OCI-LY7 (cell line): ENCODE data around the gene SMG6.

ENCODE experiments used
- CTCF ChIP-seq: fragments of 200-600 bp; sonication (generic); conservative IDR thresholded peaks from 2 replicates; pipeline ENCODE4 v1.5.1; 2014; ENCODE audit warnings: mild to moderate bottlenecking, antibody characterized with exemption, low read length, moderate library complexity, mixed read lengths
- EZH2phosphoT487 ChIP-seq: fragments of 200-600 bp; sonication (generic); IDR thresholded peaks from 2 replicates; pipeline ENCODE4 v1.6.1; 2018; ENCODE audit warnings: low read depth, borderline replicate concordance, mild to moderate bottlenecking, mixed run types, antibody characterized with exemption, low read length, moderate library complexity, mixed read lengths

GRCh38 chr17:2304931-2305330 lies 1.3 kb upstream of the SMG6 start:
- TF ChIP-seq CTCF, result no peak
- TF ChIP-seq EZH2phosphoT487, result no peak
